A172 (cell line): ENCODE measurements around the gene OTOF. TPM values are rescaled to one million over a fixed set of nuclear protein-coding genes. Genes with fewer than 3 reads are reported as not detected.

Experiments
- DNase-seq: peaks from one replicate; pipeline ENCODE4 v3.0.0-alpha.2; 2015; ENCODE audit warnings: low spot score
- total RNA-seq: library from RNA; depleted of rRNA; stranded (reverse); fragments of >200 nt; shearing (Covaris generic); gene quantifications from 2 replicates; pipeline ENCODE4 v1.2.3, GENCODE V29; 2014

Gene OTOF
- total RNA-seq, 1 experiment from 2014 or later: 2.1 TPM

GRCh38 chr2:26500406-26500805 is 22.5 kb upstream of the OTOF start:
- no peak for DNase-seq

GRCh38 chr2:26495705-26496297 is 17.9 kb upstream of the OTOF start:
- no peak for DNase-seq

DNA sequence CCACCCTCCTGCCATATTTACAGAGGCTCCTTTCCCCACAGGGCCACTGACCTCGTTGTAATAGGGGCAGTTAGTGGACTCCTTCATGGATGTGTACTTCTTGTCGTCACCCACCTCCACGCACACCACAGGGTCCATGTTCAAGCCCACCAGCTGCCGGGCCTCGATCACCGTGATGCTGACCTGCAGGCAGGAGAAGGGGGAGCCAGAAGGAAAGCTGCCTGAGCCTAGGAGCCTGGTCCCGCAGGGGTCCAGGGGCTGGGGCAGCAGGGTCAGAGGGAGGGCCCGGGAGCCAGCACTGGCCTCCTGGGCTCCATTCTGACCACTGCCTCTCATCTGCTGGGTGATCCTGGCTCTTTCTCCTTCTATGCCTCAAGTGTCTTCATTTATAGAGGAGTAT is 17.0 kb upstream of the OTOF start:
- no peak for DNase-seq

DNA sequence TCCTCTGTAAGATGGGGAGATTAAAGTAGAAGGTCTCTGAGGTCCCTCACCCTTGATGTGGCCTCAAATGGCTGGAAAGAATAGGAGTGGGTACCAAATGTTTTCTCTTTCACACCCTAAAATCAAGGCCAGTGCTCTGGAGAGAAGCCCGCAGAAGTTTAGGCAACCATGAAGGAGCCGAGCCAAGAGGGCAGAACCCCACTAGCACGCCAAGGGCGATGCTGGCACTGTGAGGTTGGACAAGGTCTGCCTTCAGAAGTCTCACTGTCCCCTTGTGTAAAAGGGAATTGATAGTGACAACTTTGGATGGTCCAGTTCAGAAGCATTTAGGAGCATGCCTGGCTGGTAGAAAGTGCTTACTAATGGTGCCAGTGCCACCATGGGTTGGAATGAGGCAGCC is 16.3 kb upstream of the OTOF start:
- no peak for DNase-seq

GRCh38 chr2:26493566-26493965 is 15.6 kb upstream of the OTOF start:
- DNase-seq: no peak

DNA sequence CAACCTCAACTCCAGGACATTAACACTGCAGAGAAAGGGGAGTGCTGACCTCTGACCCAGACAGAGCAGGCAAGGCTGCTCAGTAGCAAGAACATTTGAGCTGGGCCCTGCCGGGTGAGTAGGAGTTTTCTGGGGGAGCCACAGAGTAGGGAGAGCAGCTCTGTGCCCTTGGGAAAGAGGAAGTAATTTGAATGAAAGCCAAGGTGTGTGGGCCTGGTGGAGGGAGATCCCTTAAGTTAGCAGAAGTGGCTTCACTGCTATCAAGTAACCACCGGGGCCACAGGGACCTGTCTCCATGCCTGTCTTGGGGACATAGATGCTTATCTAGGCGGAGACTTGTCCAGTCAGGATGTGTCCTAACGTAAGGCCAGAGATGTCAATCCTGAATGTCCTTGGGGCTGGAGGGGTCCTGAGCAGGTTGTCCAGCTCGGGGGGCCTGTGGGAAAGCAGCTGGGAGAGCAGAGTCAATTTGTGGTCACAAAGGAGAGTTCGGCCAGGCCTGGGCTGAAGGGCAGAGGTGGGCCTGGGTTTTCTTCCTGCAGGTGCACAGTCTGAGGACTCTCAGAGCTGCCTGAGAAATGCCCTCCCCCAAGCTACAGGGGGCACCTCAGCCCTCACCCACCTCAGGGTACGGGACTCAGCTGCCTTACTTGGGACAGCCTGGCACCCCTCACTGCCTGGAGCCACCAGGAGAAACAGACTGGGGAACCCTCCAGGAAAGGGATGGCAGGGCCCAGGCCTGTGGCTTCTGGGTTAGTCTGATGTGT is 15.0 kb upstream of the OTOF start:
- no peak for DNase-seq

DNA sequence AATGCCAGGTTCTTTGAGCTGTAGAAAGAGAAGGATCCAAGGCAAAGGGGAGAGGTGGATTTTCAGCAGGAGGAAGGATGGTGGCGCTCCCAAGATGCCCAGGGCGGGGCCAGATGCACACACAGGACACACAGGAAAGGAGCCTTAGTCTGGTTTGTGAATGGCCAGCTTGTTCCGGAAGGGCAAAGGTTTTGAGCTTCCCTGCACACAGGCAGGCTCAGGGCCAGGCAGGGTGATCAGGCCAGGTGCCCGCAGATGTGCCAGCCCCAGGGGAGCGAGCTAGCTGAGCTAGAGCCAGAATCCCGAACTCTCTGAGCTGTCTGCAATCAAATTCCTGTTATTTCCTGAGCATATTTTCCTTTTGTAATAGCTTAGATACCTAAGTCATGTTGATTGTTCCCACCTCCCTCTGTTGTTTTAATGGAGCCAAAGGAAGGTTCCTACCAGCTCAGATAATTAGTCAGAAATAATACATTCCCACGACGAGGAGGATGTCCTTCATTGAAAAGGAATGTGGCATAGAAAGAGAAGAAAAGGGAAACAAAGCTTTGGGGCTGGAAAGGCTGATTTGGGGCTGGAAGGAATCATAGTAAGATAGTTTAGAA is 13.7 kb upstream of the OTOF start:
- no peak for DNase-seq

GRCh38 chr2:26489213-26489850 is 11.4 kb upstream of the OTOF start:
- DNase-seq: no peak

DNA sequence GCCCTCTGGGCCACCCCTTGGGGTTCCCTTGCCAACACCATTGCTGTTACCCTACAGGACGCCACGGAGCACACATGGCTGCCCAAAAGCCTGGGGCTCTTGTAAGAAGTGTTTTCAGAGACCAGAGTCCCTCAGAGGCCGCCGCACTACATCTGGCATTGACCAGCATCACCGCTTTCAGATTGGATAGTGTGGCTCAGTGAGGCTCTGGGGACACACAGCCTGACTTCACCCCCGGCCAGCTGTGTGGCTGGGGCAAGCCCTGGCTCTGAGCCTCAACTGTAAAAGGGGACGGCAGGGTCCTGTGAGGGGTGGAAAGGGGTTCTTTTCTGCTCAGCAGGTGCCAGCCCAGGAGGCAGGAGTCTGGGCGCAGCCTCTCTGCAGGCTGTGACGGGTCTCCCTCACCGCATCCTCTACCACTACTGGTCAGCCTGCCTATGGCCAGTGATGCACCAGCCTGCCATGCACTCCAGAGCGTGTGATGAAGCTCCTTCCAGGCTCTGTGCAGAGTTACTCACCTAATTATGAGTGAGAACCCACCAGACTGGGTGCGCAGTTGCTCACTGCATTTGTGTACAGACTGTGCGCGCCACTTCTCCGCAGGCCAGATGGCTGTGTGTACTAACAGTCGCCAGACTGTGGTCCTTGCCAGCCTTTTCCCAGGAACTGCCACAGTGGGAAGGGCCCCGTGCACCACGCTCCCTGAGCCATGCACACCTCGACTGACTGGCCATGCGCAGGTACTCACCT is 10.7 kb upstream of the OTOF start:
- no peak for DNase-seq

- DNase-seq: peak; percentile 19
Measured at GRCh38 chr2:26487192-26487591, 9.3 kb upstream of the OTOF start.

GRCh38 chr2:26486789-26487188 is 8.9 kb upstream of the OTOF start:
- no peak for DNase-seq

- DNase-seq: no peak
Measured at GRCh38 chr2:26485725-26486418, 7.9 kb upstream of the OTOF start.

DNA sequence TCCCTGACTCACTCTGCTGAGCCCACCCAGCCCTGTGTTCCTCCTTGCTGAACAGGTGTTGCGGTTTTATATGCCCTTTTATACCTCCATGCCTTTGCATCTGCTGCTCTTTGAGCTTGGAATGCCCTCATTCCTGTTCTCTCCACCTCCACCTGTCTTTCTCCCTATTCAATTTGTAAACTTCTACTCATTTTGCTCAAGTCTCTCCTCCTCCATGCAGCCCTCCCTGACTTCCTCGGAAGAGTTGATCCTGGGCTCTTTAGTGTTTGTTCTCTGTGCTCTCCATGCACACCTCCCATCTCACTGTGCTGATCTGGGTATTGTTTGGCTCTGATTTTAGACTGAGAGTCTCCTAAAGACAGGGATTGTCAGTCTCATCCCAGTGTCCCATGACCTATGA is 7.2 kb upstream of the OTOF start:
- no peak for DNase-seq

GRCh38 chr2:26484579-26484978 is 6.7 kb upstream of the OTOF start:
- no peak for DNase-seq

- no peak for DNase-seq
Measured at GRCh38 chr2:26483957-26484565, 6.1 kb upstream of the OTOF start.

GRCh38 chr2:26483516-26483915 is 5.6 kb upstream of the OTOF start:
- no peak for DNase-seq

DNA sequence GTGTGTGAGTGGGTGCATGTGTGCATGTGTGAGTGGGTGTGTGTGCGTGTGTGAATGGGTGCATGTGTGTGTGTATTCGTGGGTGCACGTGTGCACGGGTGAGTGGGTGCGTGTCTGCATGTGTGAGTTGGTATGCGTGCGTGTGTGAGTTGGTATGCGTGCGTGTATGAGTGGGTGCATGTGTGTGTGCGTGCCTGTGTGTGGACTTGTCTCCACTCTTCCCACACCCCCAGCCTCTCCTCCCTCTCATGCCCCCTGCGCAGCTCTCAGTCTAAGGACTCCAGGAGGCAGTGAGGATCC is 5.1 kb upstream of the OTOF start:
- DNase-seq: no peak

- DNase-seq: no peak
Measured at GRCh38 chr2:26482211-26483026, 4.5 kb upstream of the OTOF start.

DNA sequence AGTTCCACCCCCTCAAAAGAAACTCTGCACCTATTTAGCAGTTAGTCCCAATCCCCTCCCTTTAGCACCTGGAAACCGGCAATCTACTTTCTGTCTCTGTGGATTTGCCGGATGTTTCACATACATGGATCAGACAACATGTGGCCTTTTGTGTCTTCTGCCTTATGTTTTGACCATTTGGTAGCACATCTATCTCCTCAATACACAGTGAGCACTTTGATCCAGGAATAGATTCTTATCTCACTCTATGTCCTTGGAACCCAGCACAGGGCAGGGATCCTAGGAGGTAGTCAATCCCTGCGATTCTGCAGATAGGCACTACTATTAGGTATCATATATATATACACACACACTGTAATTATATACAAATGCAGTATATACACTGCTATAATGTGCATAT is 3.8 kb upstream of the OTOF start:
- DNase-seq: no peak
